Epithelial cell of proximal tubule (primary cell): ENCODE results near the gene GPR183. TPM values are rescaled to one million over a fixed set of nuclear protein-coding genes. Genes with fewer than 3 reads are reported as not detected.

Experiments used
- DNase-seq: peaks from one replicate; pipeline ENCODE4 v3.0.0-alpha.2; 2011; ENCODE audit warnings: low read depth
- H3K4me3 ChIP-seq: 2 replicates; pipeline ENCODE4 v1.5.1; 2011; ENCODE audit warnings: low read depth, mild to moderate bottlenecking, low read length
- CTCF ChIP-seq: conservative IDR thresholded peaks from 2 replicates; pipeline ENCODE4 v1.5.1; 2012; ENCODE audit warnings: low read depth, mild to moderate bottlenecking, low read length
- total RNA-seq: library from RNA; depleted of rRNA; stranded (reverse); fragments of >200 nt; gene quantifications from 2 replicates; pipeline ENCODE4 v1.2.3, GENCODE V29; 2015

GPR183 gene
- total RNA-seq, 1 donor from 2014 or later = 0.17 TPM

GRCh38 chr13:99339736-99340397 lies 32.7 kb upstream of the GPR183 start:
- TF ChIP-seq CTCF = no peak
- peak; percentile 12 for DNase-seq
- H3K4me3 ChIP-seq = no peak overlapping the region

DNA sequence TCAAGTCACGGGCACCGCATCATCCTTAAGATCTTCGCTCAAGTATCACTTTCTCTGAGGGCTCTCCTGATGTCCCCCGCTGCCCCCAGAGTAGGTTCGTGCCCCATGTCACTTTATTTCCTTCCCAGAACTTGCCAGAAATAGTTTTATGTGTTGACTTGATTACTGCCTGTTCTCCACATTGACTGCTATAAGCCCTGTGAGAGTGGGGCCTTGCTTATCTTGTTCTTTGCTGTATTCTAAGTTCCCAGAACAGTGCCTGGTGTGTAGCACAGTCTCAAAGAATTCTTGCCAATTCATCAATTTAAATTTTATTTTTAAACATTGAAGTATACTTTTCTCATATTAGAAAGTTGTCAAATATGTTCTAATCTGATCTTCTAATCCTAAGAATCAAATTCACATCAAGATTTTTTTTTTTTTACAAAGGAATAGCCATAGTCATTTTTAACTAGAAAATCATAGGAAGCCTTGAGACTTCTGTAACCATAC lies 32.1 kb upstream of the GPR183 start:
- TF ChIP-seq CTCF = no peak
- no peak overlapping the region for H3K4me3 ChIP-seq
- DNase-seq = no peak

DNA sequence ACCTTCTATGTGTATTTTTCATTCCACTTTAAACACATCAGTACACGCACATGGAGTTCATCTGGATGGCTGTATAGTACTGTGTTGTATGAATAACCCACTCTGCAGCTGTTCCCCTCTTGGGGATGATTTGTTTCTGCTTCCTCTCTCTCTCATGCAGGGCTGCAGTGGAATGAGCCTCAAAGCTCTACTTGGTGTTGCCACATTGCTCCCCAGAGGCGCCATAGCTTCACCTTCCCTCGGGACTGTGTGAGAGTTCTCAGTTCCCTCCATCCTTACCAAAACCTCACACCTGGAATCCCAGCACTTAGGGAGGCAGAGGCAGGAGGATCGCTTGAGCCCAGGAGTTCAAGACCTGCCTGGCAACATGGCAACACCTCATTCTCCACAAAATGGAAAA lies 28.4 kb upstream of the GPR183 start:
- H3K4me3 ChIP-seq = no peak overlapping the region
- DNase-seq = no peak
- TF ChIP-seq CTCF = no peak

- TF ChIP-seq CTCF = no peak
- H3K4me3 ChIP-seq = no peak overlapping the region
These were observed 27.9 kb upstream of the GPR183 start for GRCh38 chr13:99335087-99335486.

DNA sequence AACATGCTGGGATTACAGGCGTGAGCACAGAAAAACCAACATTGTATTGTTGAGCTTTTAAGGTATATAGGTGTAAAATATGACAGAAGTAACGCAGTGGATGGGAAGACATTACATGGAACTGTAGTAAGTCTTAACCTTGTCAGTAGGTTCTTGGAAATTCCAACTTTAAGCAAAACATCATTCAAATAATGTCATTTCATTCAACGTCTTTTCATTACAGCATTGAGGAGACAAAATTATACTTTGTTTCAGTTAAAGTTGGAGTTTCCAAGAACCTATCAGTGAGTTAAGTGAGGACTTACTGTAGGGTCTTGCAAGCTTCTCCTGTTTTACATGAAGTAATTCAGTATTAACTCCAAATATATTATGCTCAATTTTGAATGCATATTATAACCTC lies 27.0 kb upstream of the GPR183 start:
- no peak overlapping the region for H3K4me3 ChIP-seq
- no peak for TF ChIP-seq CTCF
- no peak for DNase-seq

More at GRCh38 chr13:99335087-99335486, 27.9 kb upstream of the GPR183 start:
- no peak for DNase-seq

DNA sequence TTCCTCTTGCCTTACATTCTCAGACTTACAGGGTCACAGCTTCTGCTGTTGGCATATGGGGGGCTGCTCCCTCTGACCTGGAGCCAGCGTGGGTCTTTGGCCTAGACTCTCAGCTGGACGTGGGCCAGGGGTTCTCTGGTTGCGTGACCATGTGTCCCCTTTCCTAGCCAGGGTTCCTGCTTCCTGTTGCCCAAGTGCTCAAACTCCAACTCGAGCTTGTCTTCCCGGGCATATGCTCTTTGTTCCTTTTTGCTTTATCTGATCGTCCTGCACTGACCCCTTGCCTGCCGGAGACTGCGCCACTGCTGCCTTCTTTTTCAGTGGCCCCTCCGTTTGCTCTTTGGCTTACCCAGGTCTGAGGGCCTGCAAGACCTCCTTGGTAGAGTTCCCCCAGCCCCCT lies 25.3 kb upstream of the GPR183 start:
- TF ChIP-seq CTCF = no peak
- H3K4me3 ChIP-seq = no peak overlapping the region
- DNase-seq = no peak

GRCh38 chr13:99331881-99332293 lies 24.7 kb upstream of the GPR183 start:
- no peak overlapping the region for H3K4me3 ChIP-seq
- no peak for DNase-seq
- TF ChIP-seq CTCF = no peak
